H1 (cell line): ENCODE results near the gene MACROD2. TPM values are rescaled to one million over a fixed set of nuclear protein-coding genes. Genes with fewer than 3 reads are reported as not detected.

ENCODE experiments used
- SIN3A ChIP-seq, 2 experiments: IDR thresholded peaks in 1 of 2; conservative IDR thresholded peaks in 1 of 2; 2 replicates each; pipeline ENCODE4 v1.6.1; 2011 to 2012; ENCODE audit warnings: low read length in 2 of 2, improper control_type of control experiment in 1 of 2, low read depth in 1 of 2, mild to moderate bottlenecking in 1 of 2
- polyA plus RNA-seq, 7 experiments: library from polyadenylated mRNA; depleted of rRNA in 3 of 7; stranded (reverse) in 5 of 7; unstranded in 2 of 7; fragments of >200 nt in 5 of 7; fragments of 200-250 nt in 2 of 7; gene quantifications; 1 replicate in 5 of 7; 2 replicates in 1 of 7; 4 replicates in 1 of 7; pipeline versions ENCODE4 v1.2.1 to v1.2.3, GENCODE V29; 2011 to 2013; ENCODE audit warnings: missing spikeins in 2 of 7, mixed read lengths in 2 of 7
- total RNA-seq: library from RNA; stranded (reverse); fragmentation: NEBNext Ultra II Directional; extraction: Animal tissue kit (Norgen Biotek cat#: 25700); gene quantifications from 2 replicates; pipeline ENCODE4 v1.2.1, GENCODE V29; 2021

MACROD2 gene
- total and polyA plus RNA-seq, 2 of the 8 experiments (the other 6 are each of a cell fraction or from before 2014, with no cell fraction given), result 0.70 to 3.9 TPM

- TF ChIP-seq SIN3A (conservative IDR thresholded peaks at IDR 0.05 in 1 of 2, IDR thresholded peaks at IDR 0.05 in 1 of 2; ENCODE audit: low read depth in 1 of 2, low read length in 2 of 2), result no peak
Observed at GRCh38 chr20:15256676-15257568, 1261.6 kb downstream of the MACROD2 start (continued).
